HG02798 (cell line): Measurements from ENCODE around the gene TREML1.
"Not testable (repeated sequence)": the region's sequence is repeated elsewhere in the genome, so short reads cannot be mapped to it uniquely, and the experiment has no call there.

Source experiments
- ATAC-seq: cut with Tn5 transposase; IDR thresholded peaks from one replicate; pipeline ENCODE4 v1.9.1; 2021; ENCODE audit warnings: mild to moderate bottlenecking; ENCODE audit not compliant: unreplicated experiment, poor library complexity

Gene TREML1

DNA sequence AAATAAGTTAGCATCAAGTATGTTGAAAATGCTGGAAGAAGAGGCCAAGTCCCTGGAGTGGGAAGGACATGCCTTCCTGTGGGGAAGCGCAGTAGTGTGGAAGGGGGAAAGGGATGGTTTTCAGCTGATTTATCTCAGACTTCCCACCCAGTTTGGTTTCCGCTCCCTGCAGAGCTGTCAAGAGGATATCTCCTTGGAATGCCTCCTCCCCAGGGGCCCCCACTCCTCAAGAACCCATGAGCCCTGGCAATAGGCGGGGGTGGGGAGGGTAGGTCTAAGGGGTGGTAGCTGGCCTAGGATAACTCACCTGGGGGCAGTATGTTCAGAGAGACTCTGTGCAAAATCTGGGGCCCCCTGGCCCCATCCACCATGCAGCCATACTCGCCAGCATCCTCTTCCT, 696 bp downstream of the TREML1 start:
- no peak for ATAC-seq

GRCh38 chr6:41150671-41151070, 3.5 kb downstream of the TREML1 start:
- no peak for ATAC-seq

GRCh38 chr6:41147917-41148316, 6.2 kb downstream of the TREML1 start:
- no peak for ATAC-seq

DNA sequence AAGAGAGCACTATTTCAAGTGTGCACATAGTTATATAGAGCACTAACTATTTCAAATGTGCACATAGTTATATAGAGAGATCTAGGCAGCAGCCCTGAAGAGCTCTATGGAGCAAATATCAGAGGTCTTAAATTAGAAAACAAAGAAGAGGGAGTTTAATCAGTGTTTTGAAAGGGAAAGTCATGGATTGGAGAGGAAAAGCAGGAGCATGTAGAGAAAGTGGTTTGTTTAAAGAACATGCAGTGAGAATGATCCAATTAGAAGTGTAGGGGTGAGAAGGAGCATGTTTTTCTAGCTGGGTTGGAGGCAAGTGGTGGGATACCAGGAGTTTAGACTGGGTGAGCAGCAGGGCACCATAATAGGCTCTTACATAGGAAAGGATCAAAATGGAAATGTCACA, 17.2 kb downstream of the TREML1 start:
- no peak for ATAC-seq

- no peak for ATAC-seq
These were observed 18.9 kb downstream of the TREML1 start for GRCh38 chr6:41135062-41135832.

- no peak for ATAC-seq
These were observed 21.9 kb downstream of the TREML1 start for GRCh38 chr6:41132254-41132653.

- no peak for ATAC-seq
These were observed 28.9 kb downstream of the TREML1 start for GRCh38 chr6:41125282-41125681.

DNA sequence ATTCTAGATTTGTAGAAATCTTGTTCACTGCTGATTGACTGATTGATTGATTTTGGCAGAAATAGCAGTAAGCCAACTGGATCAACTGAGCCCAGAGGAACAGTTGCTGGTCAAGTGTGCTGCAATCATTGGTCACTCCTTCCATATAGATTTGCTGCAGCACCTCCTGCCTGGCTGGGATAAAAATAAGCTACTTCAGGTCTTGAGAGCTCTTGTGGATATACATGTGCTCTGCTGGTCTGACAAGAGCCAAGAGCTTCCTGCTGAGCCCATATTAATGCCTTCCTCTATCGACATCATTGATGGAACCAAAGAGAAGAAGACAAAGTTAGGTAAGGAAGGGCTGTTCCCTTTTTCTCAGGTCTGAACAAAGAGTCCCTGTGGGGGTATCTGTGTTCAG, 31.2 kb downstream of the TREML1 start:
- ATAC-seq = no peak

- no peak for ATAC-seq
These were observed 31.8 kb downstream of the TREML1 start for GRCh38 chr6:41122373-41122772.

DNA sequence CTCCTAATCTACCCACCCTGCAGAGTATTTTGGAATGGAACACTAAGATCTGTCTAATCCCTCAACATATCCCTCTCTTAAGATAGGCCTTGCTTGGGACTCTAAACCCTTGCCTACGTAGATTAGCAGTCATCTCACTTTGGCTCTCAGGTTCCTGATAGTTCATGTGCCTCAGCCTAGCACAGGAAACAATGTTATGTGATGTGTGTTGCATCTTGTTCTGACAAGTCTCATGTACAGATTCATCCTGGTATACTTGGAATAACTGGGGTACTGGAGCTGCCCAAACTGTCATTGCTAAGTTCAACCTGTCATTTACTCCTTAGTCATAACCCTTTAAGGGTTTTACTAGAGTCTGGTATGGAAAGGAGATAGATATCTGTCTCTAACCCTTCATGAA, 34.1 kb downstream of the TREML1 start:
- ATAC-seq = no peak

DNA sequence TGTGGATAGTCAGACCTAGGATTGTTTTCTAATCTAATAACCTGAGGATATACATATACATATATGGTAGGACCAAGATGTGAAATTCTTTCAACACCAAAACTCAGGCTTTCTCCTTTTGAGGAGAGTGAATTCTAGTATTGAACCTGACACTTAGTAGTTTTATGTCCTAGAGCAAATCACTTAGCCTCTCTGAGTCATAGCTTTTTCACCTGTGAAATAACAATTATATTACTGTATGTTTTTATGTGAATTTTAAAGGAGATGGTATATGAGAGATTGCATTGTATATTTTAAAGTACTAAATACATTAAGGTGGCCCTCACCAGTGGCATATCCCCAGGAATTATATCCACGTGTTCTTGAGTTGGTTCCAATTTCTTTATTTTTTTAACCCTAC, 34.6 kb downstream of the TREML1 start:
- ATAC-seq = no peak

GRCh38 chr6:41115027-41115426, 39.1 kb downstream of the TREML1 start:
- ATAC-seq = not testable (repeated sequence)

GRCh38 chr6:41111017-41111416, 43.1 kb downstream of the TREML1 start:
- ATAC-seq = no peak

DNA sequence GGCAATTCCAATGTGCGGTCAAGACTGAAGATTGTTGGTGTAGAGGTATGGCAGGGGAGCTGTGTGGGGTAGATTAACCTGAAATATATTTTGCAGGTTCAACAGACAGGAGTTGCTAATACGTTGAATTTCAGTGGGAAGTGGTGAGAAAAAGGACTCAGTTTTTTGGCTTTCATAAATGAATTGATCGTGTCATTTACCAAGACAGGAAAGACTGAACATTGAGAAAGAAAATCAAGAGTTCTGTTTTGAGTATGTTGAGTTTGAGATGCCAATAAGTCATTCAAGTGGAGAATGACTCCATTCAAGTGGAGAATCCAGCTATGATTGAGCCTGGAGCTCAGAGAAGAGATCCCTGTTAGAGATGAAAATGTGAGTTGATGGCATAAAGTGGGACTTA, 50.3 kb downstream of the TREML1 start:
- no peak for ATAC-seq

DNA sequence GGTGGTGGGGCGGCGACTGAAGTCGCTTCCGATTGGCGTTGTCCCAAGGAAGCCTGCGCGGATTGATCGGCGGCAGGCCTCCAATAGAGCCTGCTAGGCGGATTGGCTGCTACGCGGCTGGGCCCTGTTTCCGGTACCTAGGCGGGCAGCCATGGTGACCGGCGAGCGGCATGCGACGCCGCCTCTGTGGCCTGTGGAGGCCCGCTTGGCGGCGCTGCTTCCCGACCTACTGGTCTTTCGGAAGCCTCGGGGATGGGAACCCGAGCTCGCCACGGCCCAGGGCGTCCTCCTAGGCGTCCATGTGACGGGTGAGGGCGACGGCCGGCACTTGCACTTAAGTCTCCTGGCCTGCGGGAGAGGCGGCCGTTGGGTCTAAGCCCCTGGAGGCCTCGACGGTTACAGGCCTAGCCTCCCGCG, 53.3 kb downstream of the TREML1 start:
- ATAC-seq = no peak
